SK-N-SH treated with all-trans-retinoic acid at 6 μM for 48 hours (cell line): ENCODE data around the gene NSFL1C.

Experiments
- ATAC-seq: fragments of 200-7000 bp; cut with Tn5 transposase; 3 replicates; pipeline ENCODE4 v1.9.1; 2020; ENCODE audit warnings: mild to moderate bottlenecking, moderate library complexity
- BACH2 ChIP-seq: fragments of 250-450 bp; sonication (Bioruptor Pico); IDR thresholded peaks from 2 replicates; pipeline ENCODE4 v1.9.0; 2021; ENCODE audit warnings: mild to moderate bottlenecking, borderline replicate concordance
- CSDC2 ChIP-seq: fragments of 250-450 bp; sonication (Bioruptor Pico); IDR thresholded peaks from 2 replicates; pipeline ENCODE4 v1.5.0; 2020; ENCODE audit warnings: mild to moderate bottlenecking, moderate library complexity
- CSRNP3 ChIP-seq: fragments of 250-450 bp; sonication (Bioruptor Pico); IDR thresholded peaks from 2 replicates; pipeline ENCODE4 v1.5.1; 2021; ENCODE audit warnings: mild to moderate bottlenecking, moderate library complexity
- ESRRG ChIP-seq: fragments of 250-450 bp; sonication (Bioruptor Pico); IDR thresholded peaks from 2 replicates; pipeline ENCODE4 v1.6.1; 2021; ENCODE audit warnings: mild to moderate bottlenecking
- OSR1 ChIP-seq: fragments of 250-450 bp; sonication (Bioruptor Pico); IDR thresholded peaks from 2 replicates; pipeline ENCODE4 v1.8.0; 2022; ENCODE audit warnings: moderate library complexity, mild to moderate bottlenecking, inconsistent platforms
- PPARA ChIP-seq: fragments of 250-450 bp; sonication (Bioruptor Pico); IDR thresholded peaks from 2 replicates; pipeline ENCODE4 v1.5.0; 2020; ENCODE audit warnings: mild to moderate bottlenecking, borderline replicate concordance
- RARB ChIP-seq: fragments of 250-450 bp; sonication (Bioruptor Pico); IDR thresholded peaks from 2 replicates; pipeline ENCODE4 v1.8.0; 2021; ENCODE audit warnings: mild to moderate bottlenecking, moderate library complexity
- TCF4 ChIP-seq: fragments of 250-450 bp; sonication (Bioruptor Pico); IDR thresholded peaks from 2 replicates; pipeline ENCODE4 v1.8.0; 2021; ENCODE audit warnings: mild to moderate bottlenecking, moderate library complexity, borderline replicate concordance
- TOX ChIP-seq: fragments of 250-450 bp; sonication (Bioruptor Pico); IDR thresholded peaks from 2 replicates; pipeline ENCODE4 v1.8.0; 2021; ENCODE audit warnings: mild to moderate bottlenecking, moderate library complexity, borderline replicate concordance
- ZC3H10 ChIP-seq: fragments of 250-450 bp; sonication (Bioruptor Pico); IDR thresholded peaks from 2 replicates; pipeline ENCODE4 v1.5.1; 2021; ENCODE audit warnings: mild to moderate bottlenecking, moderate library complexity
- ZFP3 ChIP-seq: fragments of 250-450 bp; sonication (Bioruptor Pico); IDR thresholded peaks from 2 replicates; pipeline ENCODE4 v1.5.0; 2020; ENCODE audit warnings: mild to moderate bottlenecking, moderate library complexity
- ZFP30 ChIP-seq: fragments of 450-650 bp; formaldehyde crosslinking; IDR thresholded peaks from 2 replicates; pipeline ENCODE4 v1.5.0; 2022; ENCODE audit warnings: mild to moderate bottlenecking, moderate library complexity
- ZNF565 ChIP-seq: fragments of 450-650 bp; formaldehyde crosslinking; conservative IDR thresholded peaks from 2 replicates; pipeline ENCODE4 v1.5.0; 2020; ENCODE audit warnings: low read depth, mild to moderate bottlenecking, moderate library complexity
- ZNF8 ChIP-seq: fragments of 450-650 bp; formaldehyde crosslinking; IDR thresholded peaks from 2 replicates; pipeline ENCODE4 v1.5.0; 2020; ENCODE audit warnings: mild to moderate bottlenecking, moderate library complexity
- TF ChIP-seq, protein P1 (sequence below): fragments of 250-450 bp; sonication (Bioruptor Pico); IDR thresholded peaks from 2 replicates; pipeline ENCODE4 v1.5.1; 2020; ENCODE audit warnings: low read depth, mild to moderate bottlenecking, moderate library complexity
- TF ChIP-seq, protein P2 (sequence below): fragments of 250-450 bp; sonication (Bioruptor Pico); IDR thresholded peaks from 2 replicates; pipeline ENCODE4 v1.8.0; 2020; ENCODE audit warnings: mild to moderate bottlenecking, moderate library complexity, borderline replicate concordance
- TF ChIP-seq, protein P3 (sequence below): fragments of 250-450 bp; sonication (Bioruptor Pico); IDR thresholded peaks from 2 replicates; pipeline ENCODE4 v1.8.0; 2021; ENCODE audit warnings: low read depth, mild to moderate bottlenecking, moderate library complexity, borderline replicate concordance

Gene NSFL1C

DNA sequence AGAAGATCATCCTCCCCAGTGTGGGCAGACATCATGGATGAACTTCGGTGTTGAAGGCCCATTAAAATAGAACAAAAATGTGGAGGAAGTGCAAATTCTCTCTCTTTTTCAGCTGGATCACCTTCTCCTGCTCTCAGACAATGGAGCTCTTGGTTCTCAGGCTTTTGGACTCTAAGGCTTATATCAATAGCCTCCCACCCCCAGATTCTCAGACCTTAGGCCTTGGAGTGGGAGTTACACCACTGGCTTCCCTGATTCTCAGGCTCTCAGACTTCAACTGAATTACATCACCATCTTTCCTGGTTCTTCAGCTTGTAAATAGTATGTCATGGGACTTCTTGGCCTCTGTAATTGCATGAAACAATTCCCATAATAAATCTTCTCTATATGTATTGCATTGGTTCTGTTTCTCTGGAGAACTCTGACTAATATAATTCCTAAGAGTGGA lies 36.6 kb downstream of the NSFL1C start:
- TF ChIP-seq TOX (CRISPR knock-in tag) (no peak), PPARA (CRISPR knock-in tag) (no peak)
- TF ChIP-seq, protein P1, sequence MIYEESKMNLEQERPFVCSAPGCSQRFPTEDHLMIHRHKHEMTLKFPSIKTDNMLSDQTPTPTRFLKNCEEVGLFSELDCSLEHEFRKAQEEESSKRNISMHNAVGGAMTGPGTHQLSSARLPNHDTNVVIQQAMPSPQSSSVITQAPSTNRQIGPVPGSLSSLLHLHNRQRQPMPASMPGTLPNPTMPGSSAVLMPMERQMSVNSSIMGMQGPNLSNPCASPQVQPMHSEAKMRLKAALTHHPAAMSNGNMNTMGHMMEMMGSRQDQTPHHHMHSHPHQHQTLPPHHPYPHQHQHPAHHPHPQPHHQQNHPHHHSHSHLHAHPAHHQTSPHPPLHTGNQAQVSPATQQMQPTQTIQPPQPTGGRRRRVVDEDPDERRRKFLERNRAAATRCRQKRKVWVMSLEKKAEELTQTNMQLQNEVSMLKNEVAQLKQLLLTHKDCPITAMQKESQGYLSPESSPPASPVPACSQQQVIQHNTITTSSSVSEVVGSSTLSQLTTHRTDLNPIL (CRISPR knock-in tag) = no peak
- TF ChIP-seq, protein P2, sequence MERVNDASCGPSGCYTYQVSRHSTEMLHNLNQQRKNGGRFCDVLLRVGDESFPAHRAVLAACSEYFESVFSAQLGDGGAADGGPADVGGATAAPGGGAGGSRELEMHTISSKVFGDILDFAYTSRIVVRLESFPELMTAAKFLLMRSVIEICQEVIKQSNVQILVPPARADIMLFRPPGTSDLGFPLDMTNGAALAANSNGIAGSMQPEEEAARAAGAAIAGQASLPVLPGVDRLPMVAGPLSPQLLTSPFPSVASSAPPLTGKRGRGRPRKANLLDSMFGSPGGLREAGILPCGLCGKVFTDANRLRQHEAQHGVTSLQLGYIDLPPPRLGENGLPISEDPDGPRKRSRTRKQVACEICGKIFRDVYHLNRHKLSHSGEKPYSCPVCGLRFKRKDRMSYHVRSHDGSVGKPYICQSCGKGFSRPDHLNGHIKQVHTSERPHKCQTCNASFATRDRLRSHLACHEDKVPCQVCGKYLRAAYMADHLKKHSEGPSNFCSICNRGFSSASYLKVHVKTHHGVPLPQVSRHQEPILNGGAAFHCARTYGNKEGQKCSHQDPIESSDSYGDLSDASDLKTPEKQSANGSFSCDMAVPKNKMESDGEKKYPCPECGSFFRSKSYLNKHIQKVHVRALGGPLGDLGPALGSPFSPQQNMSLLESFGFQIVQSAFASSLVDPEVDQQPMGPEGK (CRISPR knock-in tag) = no peak
- ATAC-seq = no peak

GRCh38 chr20:1429143-1429728 lies 37.4 kb downstream of the NSFL1C start:
- TF ChIP-seq, protein P3, sequence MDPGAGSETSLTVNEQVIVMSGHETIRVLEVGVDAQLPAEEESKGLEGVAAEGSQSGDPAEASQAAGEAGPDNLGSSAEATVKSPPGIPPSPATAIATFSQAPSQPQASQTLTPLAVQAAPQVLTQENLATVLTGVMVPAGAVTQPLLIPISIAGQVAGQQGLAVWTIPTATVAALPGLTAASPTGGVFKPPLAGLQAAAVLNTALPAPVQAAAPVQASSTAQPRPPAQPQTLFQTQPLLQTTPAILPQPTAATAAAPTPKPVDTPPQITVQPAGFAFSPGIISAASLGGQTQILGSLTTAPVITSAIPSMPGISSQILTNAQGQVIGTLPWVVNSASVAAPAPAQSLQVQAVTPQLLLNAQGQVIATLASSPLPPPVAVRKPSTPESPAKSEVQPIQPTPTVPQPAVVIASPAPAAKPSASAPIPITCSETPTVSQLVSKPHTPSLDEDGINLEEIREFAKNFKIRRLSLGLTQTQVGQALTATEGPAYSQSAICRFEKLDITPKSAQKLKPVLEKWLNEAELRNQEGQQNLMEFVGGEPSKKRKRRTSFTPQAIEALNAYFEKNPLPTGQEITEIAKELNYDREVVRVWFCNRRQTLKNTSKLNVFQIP (CRISPR knock-in tag) = no peak
- ATAC-seq = no peak

GRCh38 chr20:1427457-1428054 lies 39.1 kb downstream of the NSFL1C start:
- ATAC-seq = peak; percentile 78
- TF ChIP-seq ZNF8 (CRISPR knock-in tag) (no peak), ESRRG (CRISPR knock-in tag) (no peak), ZFP3 (CRISPR knock-in tag) (no peak), ZC3H10 (CRISPR knock-in tag) (no peak), CSRNP3 (CRISPR knock-in tag) (no peak), TCF4 (CRISPR knock-in tag) (no peak)
- TF ChIP-seq, protein P3 (CRISPR knock-in tag) = no peak
- TF ChIP-seq, protein P2 (CRISPR knock-in tag) = no peak
- TF ChIP-seq, all 23 proteins: peak for 0

GRCh38 chr20:1426231-1426849 lies 40.3 kb downstream of the NSFL1C start:
- no peak for ATAC-seq
- TF ChIP-seq TCF4 (CRISPR knock-in tag) (no peak), RARB (CRISPR knock-in tag) (no peak), ZFP3 (CRISPR knock-in tag) (no peak), CSDC2 (CRISPR knock-in tag) (no peak), ZC3H10 (CRISPR knock-in tag) (no peak), TOX (CRISPR knock-in tag) (no peak), BACH2 (CRISPR knock-in tag) (no peak), ZNF565 (no peak), ZFP30 (CRISPR knock-in tag) (no peak), OSR1 (CRISPR knock-in tag) (no peak)
- TF ChIP-seq, protein P3 (CRISPR knock-in tag) = no peak
- TF ChIP-seq, protein P1 (CRISPR knock-in tag) = no peak
- TF ChIP-seq, protein P2 (CRISPR knock-in tag) = no peak
